ENCODE measurements around the gene F10.

Gene F10

GRCh38 chr13:113122550-113123225, at the start of gene F10:
Gene F10 (plus strand): TSS chr13:113122799. CDS start chr13:113122856, 57 bp downstream.
- no peak for DNase-seq (ENCODE audit: low read depth)
- H3K4me3 ChIP-seq (ENCODE audit: low read depth, low read length) = no peak within 1 kb of the TSS
- TF ChIP-seq MYC (IDR thresholded peaks at IDR 0.05; ENCODE audit: low read depth, low read length) (no peak), CTCF (IDR thresholded peaks at IDR 0.05; ENCODE audit: low read depth, low read length) (no peak), POLR2A (IDR thresholded peaks at IDR 0.05; ENCODE audit: extremely low read depth, insufficient read length) (no peak), MAX (IDR thresholded peaks at IDR 0.05; ENCODE audit: low read depth, low read length) (no peak)

GRCh38 chr13:113073942-113074341, 48.7 kb upstream of the F10 start:
- DNase-seq (ENCODE audit: low read depth) = no peak
- H3K4me3 ChIP-seq (ENCODE audit: low read depth, low read length) = no peak overlapping the region
- TF ChIP-seq MAX (IDR thresholded peaks at IDR 0.05; ENCODE audit: low read depth, low read length) = no peak
- no peak for TF ChIP-seq CTCF (IDR thresholded peaks at IDR 0.05; ENCODE audit: low read depth, low read length)
- TF ChIP-seq MYC (IDR thresholded peaks at IDR 0.05; ENCODE audit: low read depth, low read length) = no peak

GRCh38 chr13:113074401-113074800, 48.2 kb upstream of the F10 start:
- no peak for DNase-seq (ENCODE audit: low read depth)
- TF ChIP-seq MYC (IDR thresholded peaks at IDR 0.05; ENCODE audit: low read depth, low read length) (no peak), MAX (IDR thresholded peaks at IDR 0.05; ENCODE audit: low read depth, low read length) (no peak), POLR2A (IDR thresholded peaks at IDR 0.05; ENCODE audit: extremely low read depth, insufficient read length) (no peak), CTCF (IDR thresholded peaks at IDR 0.05; ENCODE audit: low read depth, low read length) (no peak)
- no peak overlapping the region for H3K4me3 ChIP-seq (ENCODE audit: low read depth, low read length)

- no peak for DNase-seq (ENCODE audit: low read depth)
- no peak for TF ChIP-seq POLR2A (IDR thresholded peaks at IDR 0.05; ENCODE audit: extremely low read depth, insufficient read length)
- TF ChIP-seq MAX (IDR thresholded peaks at IDR 0.05; ENCODE audit: low read depth, low read length) = no peak
- TF ChIP-seq CTCF (IDR thresholded peaks at IDR 0.05; ENCODE audit: low read depth, low read length) = no peak
- TF ChIP-seq MYC (IDR thresholded peaks at IDR 0.05; ENCODE audit: low read depth, low read length) = no peak
- H3K4me3 ChIP-seq (ENCODE audit: low read depth, low read length) = no peak overlapping the region
Measured at GRCh38 chr13:113074876-113075275, 47.7 kb upstream of the F10 start.

- TF ChIP-seq POLR2A (IDR thresholded peaks at IDR 0.05; ENCODE audit: extremely low read depth, insufficient read length) (no peak), CTCF (IDR thresholded peaks at IDR 0.05; ENCODE audit: low read depth, low read length) (no peak), MAX (IDR thresholded peaks at IDR 0.05; ENCODE audit: low read depth, low read length) (no peak), MYC (IDR thresholded peaks at IDR 0.05; ENCODE audit: low read depth, low read length) (no peak)
- no peak overlapping the region for H3K4me3 ChIP-seq (ENCODE audit: low read depth, low read length)
- no peak for DNase-seq (ENCODE audit: low read depth)
Measured at GRCh38 chr13:113075711-113076110, 46.9 kb upstream of the F10 start.

Measured in NB4 (cell line).